Measurements from ENCODE around the gene L3MBTL4. TPM values are rescaled to one million over a fixed set of nuclear protein-coding genes. Genes with fewer than 3 reads are reported as not detected.

The L3MBTL4 gene
- total RNA-seq, 2 donors from 2014 or later = 10.9 to 11.2 TPM

GRCh38 chr18:5941890-5942289, 472.8 kb downstream of the L3MBTL4 start:
- WGBS, 2 donors = 30 to 68% methylated on average over 3 of the region's 3 CpGs
- no peaks in the 10 kb centered on the region for H3K9me3 ChIP-seq
- no peak for DNase-seq
- TF ChIP-seq CTCF (IDR thresholded peaks at IDR 0.05) = no peak
- TF ChIP-seq POLR2A (IDR thresholded peaks at IDR 0.05) = no peak
- H3K4me3 ChIP-seq = no peak overlapping the region
- ATAC-seq = no peak
- H3K27ac ChIP-seq = no peak overlapping the region
- intact Hi-C loops (cut with DNase I) = no loop called here
- H3K4me1 ChIP-seq = no peaks in the 10 kb centered on the region
- no peaks in the 10 kb centered on the region for H3K36me3 ChIP-seq (replicated peaks in 1 of 2; ENCODE audit: insufficient read depth in 1 of 2, low read depth in 2 of 2)
- H3K27me3 ChIP-seq = no peaks in the 10 kb centered on the region

GRCh38 chr18:5939801-5940667, 474.7 kb downstream of the L3MBTL4 start:
- 75 to 83% methylated on average over 4 to 7 of the region's 7 CpGs for WGBS, 2 donors
- H3K9me3 ChIP-seq = no peaks in the 10 kb centered on the region
- H3K27me3 ChIP-seq = no peaks in the 10 kb centered on the region
- H3K4me1 ChIP-seq = no peaks in the 10 kb centered on the region
- H3K36me3 ChIP-seq (replicated peaks in 1 of 2; ENCODE audit: insufficient read depth in 1 of 2, low read depth in 2 of 2) = no peaks in the 10 kb centered on the region
- intact Hi-C loops (cut with DNase I) = no loop called here
- DNase-seq = no peak
- H3K27ac ChIP-seq = no peak overlapping the region
- no peak for ATAC-seq
- TF ChIP-seq POLR2A (IDR thresholded peaks at IDR 0.05) (no peak), CTCF (IDR thresholded peaks at IDR 0.05) (no peak)
- no peak overlapping the region for H3K4me3 ChIP-seq

- TF ChIP-seq CTCF (IDR thresholded peaks at IDR 0.05) (no peak), POLR2A (IDR thresholded peaks at IDR 0.05) (no peak)
- Histone ChIP-seq H3K4me3 (no peak overlapping the region), H3K9me3 (no peaks in the 10 kb centered on the region), H3K27ac (no peak overlapping the region), H3K36me3 (replicated peaks in 1 of 2; ENCODE audit: insufficient read depth in 1 of 2, low read depth in 2 of 2) (no peaks in the 10 kb centered on the region), H3K4me1 (no peaks in the 10 kb centered on the region), H3K27me3 (no peaks in the 10 kb centered on the region)
- WGBS, 2 donors = 73 to 82% methylated on average over 3 of the region's 3 CpGs
- no peak for ATAC-seq
- intact Hi-C loops (cut with DNase I) = no loop called here
- DNase-seq = no peak
Observed at GRCh38 chr18:5937795-5938194, 476.9 kb downstream of the L3MBTL4 start.

- no peaks in the 10 kb centered on the region for H3K36me3 ChIP-seq (replicated peaks in 1 of 2; ENCODE audit: insufficient read depth in 1 of 2, low read depth in 2 of 2)
- ATAC-seq (no peak), DNase-seq (no peak)
- no peaks in the 10 kb centered on the region for H3K9me3 ChIP-seq
- intact Hi-C loops (cut with DNase I) = no loop called here
- TF ChIP-seq CTCF (IDR thresholded peaks at IDR 0.05) (no peak), POLR2A (IDR thresholded peaks at IDR 0.05) (no peak)
- H3K4me1 ChIP-seq = no peaks in the 10 kb centered on the region
- 83 to 94% methylated on average over 7 of the region's 7 CpGs for WGBS, 2 donors
- no peaks in the 10 kb centered on the region for H3K27me3 ChIP-seq
- H3K27ac ChIP-seq = no peak overlapping the region
- H3K4me3 ChIP-seq = no peak overlapping the region
Observed at GRCh38 chr18:5937121-5937520, 477.6 kb downstream of the L3MBTL4 start.

- Histone ChIP-seq H3K27ac (no peak overlapping the region), H3K9me3 (no peaks in the 10 kb centered on the region), H3K27me3 (no peaks in the 10 kb centered on the region), H3K4me1 (no peaks in the 10 kb centered on the region), H3K4me3 (no peak overlapping the region), H3K36me3 (replicated peaks in 1 of 2; ENCODE audit: insufficient read depth in 1 of 2, low read depth in 2 of 2) (no peaks in the 10 kb centered on the region)
- WGBS, 2 donors = 28 to 42% methylated on average over 2 of the region's 2 CpGs
- ATAC-seq (no peak), DNase-seq (no peak)
- intact Hi-C loops (cut with DNase I) = no loop called here
- TF ChIP-seq POLR2A (IDR thresholded peaks at IDR 0.05) (no peak), CTCF (IDR thresholded peaks at IDR 0.05) (no peak)
Observed at GRCh38 chr18:5930789-5931188, 483.9 kb downstream of the L3MBTL4 start.

All from body of pancreas (tissue), 4 donors.